ENCODE measurements around the gene HAPLN1.

HAPLN1 gene

GRCh38 chr5:83633285-83633684, 87.4 kb downstream of the HAPLN1 start:
- no peak for DNase-seq

- no peak for DNase-seq
These were observed 87.8 kb downstream of the HAPLN1 start for GRCh38 chr5:83632874-83633273.

- no peak for DNase-seq
These were observed 92.3 kb downstream of the HAPLN1 start for GRCh38 chr5:83628360-83628759.

- no peak for DNase-seq
These were observed 105.8 kb downstream of the HAPLN1 start for GRCh38 chr5:83614841-83615240.

GRCh38 chr5:83608122-83608521, 112.5 kb downstream of the HAPLN1 start:
- peak; percentile 1 for DNase-seq

- no peak for DNase-seq
These were observed 125.4 kb downstream of the HAPLN1 start for GRCh38 chr5:83595217-83595616.

- no peak for DNase-seq
These were observed 129.7 kb downstream of the HAPLN1 start for GRCh38 chr5:83590966-83591365.

GRCh38 chr5:83589786-83590185, 130.9 kb downstream of the HAPLN1 start:
- peak; percentile 4 for DNase-seq
